ENCODE measurements around the gene CCDC188. TPM values are rescaled to one million over a fixed set of nuclear protein-coding genes. Genes with fewer than 3 reads are reported as not detected.

CCDC188 gene
- total and polyA plus RNA-seq, 2 donors (not counting 1 experiment from before 2014, with no cell fraction given): not detected

- H3K4me1 Mint-ChIP-seq: peaks cover 24% of the 10 kb centered on the region
- POLR2A ChIA-PET: interaction anchor here (1.0 kb wide), 1 partner anchor 14 kb away, joined by 3 read pairs; the partner anchor contains the start of gene TRMT2A
- peak overlapping the region; percentile 70 for H3K4me3 Mint-ChIP-seq
- peak overlapping the region; percentile 79 for H2AFZ ChIP-seq (ENCODE audit: insufficient read depth, low read depth, low read length, poor library complexity, severe bottlenecking)
- peak overlapping the region; percentile 80 for H3K27ac Mint-ChIP-seq
- peaks cover 0 to 7% of the 10 kb centered on the region in 2 experiments for H3K36me3 ChIP-seq (replicated peaks in 1 of 2; ENCODE audit: control extremely low read depth in 1 of 2, control insufficient read depth in 1 of 2, extremely low read depth in 1 of 2, insufficient read depth in 2 of 2, low read length in 1 of 2)
- peak; percentile 86 for DNase-seq
- peaks cover 33% of the 10 kb centered on the region for H3K79me2 ChIP-seq (ENCODE audit: control insufficient read depth, insufficient read depth, low read length)
- H3K9me3 ChIP-seq (ENCODE audit: control extremely low read depth in 1 of 3, control insufficient read depth in 2 of 3, insufficient read depth in 1 of 3, low read length in 2 of 3): no peaks in the 10 kb centered on the region
- H4K20me1 ChIP-seq (ENCODE audit: control insufficient read depth, insufficient read depth, low read length, poor library complexity, severe bottlenecking): peaks cover 38% of the 10 kb centered on the region
- peak overlapping the region; percentile 71 for H3K9ac ChIP-seq (ENCODE audit: low read length)
- peak; percentile 85 for ATAC-seq (ENCODE audit: low read depth)
- CTCF ChIA-PET: interaction anchor here (0.7 to 2.1 kb wide), 3 partner anchors 10 to 160 kb away, joined by 3 to 10 read pairs (median 5); no protein-coding TSS in a partner anchor
- H3K9me3 Mint-ChIP-seq (ENCODE audit: insufficient read depth): no peaks in the 10 kb centered on the region
- 5% methylated on average over 69 of the region's 70 CpGs for WGBS (ENCODE audit: insufficient coverage)
- TF ChIP-seq, protein P1, sequence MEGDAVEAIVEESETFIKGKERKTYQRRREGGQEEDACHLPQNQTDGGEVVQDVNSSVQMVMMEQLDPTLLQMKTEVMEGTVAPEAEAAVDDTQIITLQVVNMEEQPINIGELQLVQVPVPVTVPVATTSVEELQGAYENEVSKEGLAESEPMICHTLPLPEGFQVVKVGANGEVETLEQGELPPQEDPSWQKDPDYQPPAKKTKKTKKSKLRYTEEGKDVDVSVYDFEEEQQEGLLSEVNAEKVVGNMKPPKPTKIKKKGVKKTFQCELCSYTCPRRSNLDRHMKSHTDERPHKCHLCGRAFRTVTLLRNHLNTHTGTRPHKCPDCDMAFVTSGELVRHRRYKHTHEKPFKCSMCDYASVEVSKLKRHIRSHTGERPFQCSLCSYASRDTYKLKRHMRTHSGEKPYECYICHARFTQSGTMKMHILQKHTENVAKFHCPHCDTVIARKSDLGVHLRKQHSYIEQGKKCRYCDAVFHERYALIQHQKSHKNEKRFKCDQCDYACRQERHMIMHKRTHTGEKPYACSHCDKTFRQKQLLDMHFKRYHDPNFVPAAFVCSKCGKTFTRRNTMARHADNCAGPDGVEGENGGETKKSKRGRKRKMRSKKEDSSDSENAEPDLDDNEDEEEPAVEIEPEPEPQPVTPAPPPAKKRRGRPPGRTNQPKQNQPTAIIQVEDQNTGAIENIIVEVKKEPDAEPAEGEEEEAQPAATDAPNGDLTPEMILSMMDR (IDR thresholded peaks at IDR 0.05): no peak
- no peak for TF ChIP-seq EZH2 (IDR thresholded peaks at IDR 0.05; ENCODE audit: borderline replicate concordance, insufficient read depth, low read depth, low read length, poor library complexity, severe bottlenecking)
- H3K27ac ChIP-seq (ENCODE audit: low read length in 2 of 2): peak overlapping the region; percentile 54 to 79
- H3K27me3 Mint-ChIP-seq: no peaks in the 10 kb centered on the region
- H3K4me1 ChIP-seq (ENCODE audit: control insufficient read depth in 2 of 2, insufficient read depth in 2 of 2, low read length in 2 of 2): peaks cover 14 to 37% of the 10 kb centered on the region in 2 donors
- H3K27me3 ChIP-seq (replicated peaks in 1 of 4; ENCODE audit: control extremely low read depth in 1 of 4, control insufficient read depth in 3 of 4, insufficient read depth in 4 of 4, low read length in 3 of 4): no peaks in the 10 kb centered on the region
- peak overlapping the region; percentile 6 to 97 (median 87) for H3K4me3 ChIP-seq (ENCODE audit: control extremely low read depth in 1 of 5, extremely low read depth in 1 of 5, insufficient read depth in 1 of 5, low read depth in 2 of 5, low read length in 4 of 5)
- H3K4me2 ChIP-seq (replicated peaks; ENCODE audit: low read depth, low read length, poor library complexity, severe bottlenecking): peak overlapping the region; percentile 82
- intact Hi-C loops (cut with micrococcal nuclease): loop anchor here (1.0 to 5.0 kb wide), 6 partner anchors 14 to 376 kb away; partner anchors contain the start of genes DGCR8, MED15 and TRMT2A
These were observed 19.9 kb downstream of the CCDC188 start for GRCh38 chr22:20130731-20131596.
